ENCODE measurements around the gene PTPRT.

- no peak for TF ChIP-seq CTCF (conservative IDR thresholded peaks at IDR 0.05 in 1 of 2, IDR thresholded peaks at IDR 0.05 in 1 of 2; ENCODE audit: low read depth in 1 of 2, low read length in 2 of 2)
- no peak for TF ChIP-seq EZH2 (IDR thresholded peaks at IDR 0.05; ENCODE audit: low read length, missing control alignments)
These were observed 930.3 kb downstream of the PTPRT start for GRCh38 chr20:42259389-42259788.
